Raji (cell line): ENCODE data around the gene PRKCB.

Experiments used
- POLR2A ChIP-seq: IDR thresholded peaks from 2 replicates; pipeline ENCODE4 v1.6.1; 2011; ENCODE audit warnings: low read depth, low read length, control low read depth; ENCODE audit not compliant: insufficient read depth

Gene PRKCB

DNA sequence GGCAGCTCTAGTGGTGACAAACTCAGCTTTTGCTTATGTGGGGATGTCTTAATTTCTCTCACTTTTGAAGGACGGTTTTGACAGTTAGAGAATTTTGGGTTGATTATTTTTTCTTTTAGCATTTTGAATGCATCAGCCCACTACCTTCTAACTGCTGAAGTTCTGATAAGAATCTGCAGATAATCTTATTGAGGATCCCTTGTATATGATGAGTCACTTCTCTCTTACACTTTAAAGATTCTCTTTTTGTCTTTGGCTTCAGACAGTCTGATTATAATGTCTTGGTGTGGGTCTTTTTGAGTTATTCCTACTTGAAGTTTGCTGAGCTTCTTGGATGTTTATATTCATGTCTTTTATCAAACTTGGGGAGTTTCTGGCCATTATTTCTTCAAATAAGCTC, 5.5 kb upstream of the PRKCB start:
- TF ChIP-seq POLR2A, result no peak

- no peak for TF ChIP-seq POLR2A
These were observed 2.9 kb upstream of the PRKCB start for GRCh38 chr16:23832882-23833281.

GRCh38 chr16:23833504-23833903, 2.3 kb upstream of the PRKCB start:
- no peak for TF ChIP-seq POLR2A

DNA sequence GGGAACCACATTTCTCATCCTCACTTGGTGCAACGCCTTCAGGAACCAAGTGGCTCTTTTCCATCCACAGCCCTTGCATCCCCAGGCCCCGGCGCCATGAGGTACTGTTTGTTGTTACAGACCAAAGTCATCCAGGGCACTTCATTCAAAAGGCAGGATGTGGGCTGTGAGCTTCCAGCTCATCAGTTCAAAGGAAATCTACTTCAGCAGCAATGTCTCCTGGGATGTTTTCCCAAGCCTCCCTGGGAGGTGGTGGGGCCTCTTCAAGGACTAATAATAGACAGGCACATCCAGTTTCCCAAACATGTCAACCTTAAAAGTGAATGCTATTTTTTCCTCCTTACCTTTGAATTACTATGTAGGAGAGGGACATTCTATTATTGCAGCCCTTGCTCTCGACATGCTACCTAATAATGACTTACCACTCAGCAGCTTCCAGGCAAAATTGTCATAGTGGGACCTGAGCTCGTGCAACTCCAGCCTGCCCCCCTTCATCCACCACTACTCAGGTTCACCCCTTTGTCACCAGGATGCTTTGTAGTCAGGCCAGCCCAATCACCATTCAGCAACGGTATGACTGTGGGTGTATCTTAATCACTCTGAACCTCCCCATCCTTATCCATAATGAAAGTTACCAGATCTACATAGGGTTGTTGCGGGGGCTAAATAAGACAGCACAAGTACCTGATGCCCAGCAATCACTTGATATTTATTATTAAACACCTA, 1.7 kb upstream of the PRKCB start:
- no peak for TF ChIP-seq POLR2A

GRCh38 chr16:23836078-23836403, 258 bp downstream of the PRKCB start:
- no peak for TF ChIP-seq POLR2A

DNA sequence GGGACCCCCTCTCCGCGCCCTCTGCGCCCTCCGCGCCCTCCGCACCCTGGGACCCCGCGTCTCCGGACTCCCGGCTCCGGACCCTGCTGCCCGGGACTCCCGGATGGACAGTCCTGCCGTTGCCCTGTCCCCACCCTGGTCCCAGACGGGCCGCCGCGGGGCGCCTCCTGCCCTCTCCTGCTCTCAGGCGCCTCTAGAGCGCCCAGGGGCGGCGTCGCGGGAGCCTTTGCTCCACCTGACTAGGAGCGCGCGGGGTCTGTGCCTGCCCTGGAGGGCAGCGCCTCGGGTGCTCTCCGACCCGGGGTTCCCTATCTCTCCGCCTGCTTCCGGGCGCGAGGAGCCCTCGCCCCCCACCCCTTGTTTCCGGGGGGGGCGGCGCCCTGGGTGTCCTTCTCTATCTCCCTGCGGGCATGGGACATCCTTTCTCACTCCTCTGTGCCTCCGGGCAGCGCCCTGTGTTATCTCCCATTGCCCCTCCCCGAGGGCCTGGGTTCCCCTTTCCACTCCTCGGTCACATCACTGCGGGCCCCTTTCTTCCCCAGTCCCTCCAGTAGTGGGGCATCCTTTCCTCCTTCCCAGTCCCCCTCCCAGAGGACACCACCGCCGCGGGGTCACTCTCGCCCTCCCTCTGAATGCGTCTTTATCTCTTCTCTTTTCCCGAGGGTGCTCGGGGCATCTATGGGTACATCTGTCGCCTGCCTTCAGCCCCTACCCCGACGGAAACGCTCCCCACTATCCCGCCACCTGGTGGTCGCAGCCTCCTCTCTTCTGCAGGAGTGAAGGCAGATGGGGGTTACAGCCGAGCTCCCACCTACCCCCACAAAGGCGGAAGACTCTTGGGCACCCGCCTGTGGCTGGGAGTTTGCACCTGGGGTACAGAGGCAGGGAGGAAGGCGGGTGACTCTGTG, 875 bp downstream of the PRKCB start:
- TF ChIP-seq POLR2A, result no peak

DNA sequence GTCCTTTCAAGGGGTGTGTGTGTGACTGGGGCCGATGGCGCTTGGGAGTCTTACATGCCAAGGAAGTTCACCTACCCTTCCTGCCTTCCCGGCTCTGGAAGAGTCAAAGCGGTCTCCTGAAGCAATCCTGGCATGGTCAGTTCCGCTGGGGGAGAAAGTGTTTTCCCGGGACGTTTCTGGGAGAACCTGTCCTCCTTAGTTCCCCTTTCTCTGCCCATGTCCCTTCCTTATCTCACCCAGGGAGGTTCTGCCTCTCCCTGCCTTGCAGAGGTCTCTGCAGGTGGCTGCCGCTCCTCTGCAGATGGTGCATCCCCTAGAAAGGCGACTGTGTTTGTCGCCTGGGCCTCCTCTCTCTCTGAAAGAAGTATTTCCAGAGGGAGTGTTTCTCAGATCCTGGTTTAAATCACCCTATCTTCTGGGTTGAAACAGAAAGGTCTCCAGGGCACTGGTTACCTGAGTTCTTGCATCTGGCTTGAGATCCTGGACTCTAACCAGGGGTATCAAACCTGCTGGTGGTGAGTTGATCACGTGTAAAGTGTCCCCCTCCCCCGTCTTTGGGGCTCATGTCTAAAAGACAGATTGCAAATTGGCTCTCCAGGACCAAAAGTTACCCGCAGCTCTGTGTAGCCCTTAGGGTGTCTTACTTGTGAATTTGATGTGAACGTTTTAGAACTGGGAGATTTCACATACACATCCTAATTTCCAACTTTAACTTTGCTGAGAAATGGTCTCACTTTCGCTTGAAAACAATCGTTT, 1.9 kb downstream of the PRKCB start:
- no peak for TF ChIP-seq POLR2A

- TF ChIP-seq POLR2A, result no peak
These were observed 2.8 kb downstream of the PRKCB start for GRCh38 chr16:23838485-23839142.

DNA sequence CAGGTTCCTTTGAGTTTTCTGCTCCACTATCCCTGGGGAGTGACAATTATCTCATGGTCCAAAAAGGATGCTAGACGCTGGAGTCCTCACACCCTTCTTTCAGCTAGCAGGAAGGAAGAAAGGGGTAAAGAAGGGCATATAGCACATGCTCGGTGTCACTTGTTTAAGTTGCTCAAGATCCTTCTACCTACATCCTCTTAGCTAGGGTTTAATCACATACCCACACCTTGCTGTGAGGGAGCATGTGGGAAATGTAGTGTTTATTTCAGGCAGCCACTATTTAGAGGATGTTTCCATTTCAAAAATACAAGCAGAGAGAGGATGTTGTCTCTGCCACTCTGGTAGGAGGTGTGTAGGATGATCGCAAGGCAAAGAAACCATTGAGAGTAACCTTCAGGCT, 4.5 kb downstream of the PRKCB start:
- no peak for TF ChIP-seq POLR2A

DNA sequence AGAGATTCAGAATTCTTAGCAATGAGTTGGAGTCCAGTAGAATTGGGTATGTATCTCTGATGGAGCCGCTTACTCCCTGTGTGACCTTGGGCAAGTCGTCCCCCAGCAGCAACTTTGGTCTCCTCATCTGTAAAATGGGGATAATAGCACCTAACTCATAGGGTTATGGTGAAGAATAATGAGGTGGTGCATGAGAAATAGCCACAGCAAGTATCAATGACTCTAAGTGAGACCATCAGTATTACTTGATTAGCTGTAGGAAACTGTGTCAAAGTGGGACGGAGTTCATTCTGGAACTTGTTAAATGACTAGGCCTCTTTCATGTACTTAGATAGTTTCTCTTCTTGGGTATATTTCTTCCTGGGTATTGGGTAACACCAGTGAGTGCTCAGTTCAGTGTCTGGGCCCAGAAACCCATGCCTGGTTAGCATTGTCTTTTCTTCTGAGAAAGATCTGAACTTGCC, 6.4 kb downstream of the PRKCB start:
- TF ChIP-seq POLR2A, result no peak

DNA sequence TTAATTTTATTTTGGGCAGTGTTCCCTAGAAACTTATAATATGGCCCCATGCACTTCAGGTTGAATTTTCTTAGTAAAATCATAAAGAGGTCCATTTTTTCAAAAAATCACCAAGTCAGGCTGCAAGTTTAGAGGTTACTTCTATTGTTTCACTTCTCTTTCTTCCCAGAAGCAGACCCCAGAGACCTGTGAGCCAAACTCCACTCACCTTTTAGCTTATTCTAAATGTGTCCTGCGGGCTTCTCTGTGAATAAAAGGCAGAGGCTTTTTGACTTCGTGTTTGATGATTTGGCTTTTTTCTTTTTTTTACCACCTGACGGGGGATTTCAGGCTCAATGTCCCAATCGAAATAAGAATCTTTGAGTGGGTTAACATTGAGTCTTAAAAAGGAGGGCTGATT, 7.4 kb downstream of the PRKCB start:
- no peak for TF ChIP-seq POLR2A

- TF ChIP-seq POLR2A, result no peak
These were observed 11.5 kb downstream of the PRKCB start for GRCh38 chr16:23847251-23847650.

- TF ChIP-seq POLR2A, result no peak
These were observed 12.2 kb downstream of the PRKCB start for GRCh38 chr16:23847948-23848347.

DNA sequence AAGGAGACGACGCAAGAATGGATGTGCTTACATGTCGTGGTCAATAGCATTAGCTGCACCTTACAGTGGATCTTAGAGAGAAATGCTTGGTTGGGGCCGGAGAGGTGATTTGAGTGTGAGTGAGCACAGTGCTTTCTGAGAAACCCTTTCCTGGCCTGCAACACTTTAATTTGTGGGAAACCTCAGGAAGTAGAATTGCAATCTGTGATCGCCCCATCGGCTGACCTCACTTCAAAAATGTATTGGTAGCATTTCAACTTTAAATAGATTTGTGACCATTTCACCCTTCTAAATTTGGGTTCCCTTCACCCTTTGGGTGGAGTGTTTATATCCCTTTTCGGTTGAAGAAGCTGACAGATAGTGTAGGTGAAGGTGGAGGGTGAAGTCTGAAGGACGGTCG, 13.2 kb downstream of the PRKCB start:
- no peak for TF ChIP-seq POLR2A
